ENCODE results near the gene DGKI. TPM values are rescaled to one million over a fixed set of nuclear protein-coding genes. Genes with fewer than 3 reads are reported as not detected.

Gene DGKI
- total and polyA plus RNA-seq, 7 donors = under 0.01 to 0.56 (median 0.44) TPM; not detected in 2

DNA sequence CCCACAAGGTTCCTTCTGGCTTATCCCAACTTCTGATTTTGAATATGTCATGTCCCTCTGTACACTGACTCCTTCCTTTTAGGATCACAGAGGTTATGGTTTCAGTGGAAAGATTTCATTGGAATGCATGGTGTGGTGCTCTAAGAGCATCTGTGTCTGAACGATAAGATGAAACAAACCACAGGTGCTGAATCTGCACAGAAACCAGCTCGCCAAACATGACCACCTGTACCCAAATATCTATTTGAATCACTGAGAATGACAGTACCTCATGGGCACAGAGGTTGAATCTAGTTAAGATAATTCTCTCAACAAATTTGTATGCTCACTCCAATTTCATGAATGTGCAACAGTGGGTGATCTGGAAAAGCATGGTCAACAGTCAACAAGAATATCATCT lies 105.3 kb downstream of the DGKI start:
- DNase-seq = no peak
- no peaks in the 10 kb centered on the region for H3K4me1 ChIP-seq
- intact Hi-C loops (cut with DNase I) = no loop called here
- peaks cover 0 to 1% (median 0%) of the 10 kb centered on the region in 3 donors for H3K27me3 ChIP-seq (ENCODE audit: insufficient read depth in 3 of 3, low read length in 2 of 3)
- H3K36me3 ChIP-seq (ENCODE audit: insufficient read depth in 1 of 2, low read depth in 1 of 2) = no peaks in the 10 kb centered on the region
- 67 to 72% (median 69%) methylated on average over 2 of the region's 2 CpGs for WGBS, 3 donors
- TF ChIP-seq, protein P1, sequence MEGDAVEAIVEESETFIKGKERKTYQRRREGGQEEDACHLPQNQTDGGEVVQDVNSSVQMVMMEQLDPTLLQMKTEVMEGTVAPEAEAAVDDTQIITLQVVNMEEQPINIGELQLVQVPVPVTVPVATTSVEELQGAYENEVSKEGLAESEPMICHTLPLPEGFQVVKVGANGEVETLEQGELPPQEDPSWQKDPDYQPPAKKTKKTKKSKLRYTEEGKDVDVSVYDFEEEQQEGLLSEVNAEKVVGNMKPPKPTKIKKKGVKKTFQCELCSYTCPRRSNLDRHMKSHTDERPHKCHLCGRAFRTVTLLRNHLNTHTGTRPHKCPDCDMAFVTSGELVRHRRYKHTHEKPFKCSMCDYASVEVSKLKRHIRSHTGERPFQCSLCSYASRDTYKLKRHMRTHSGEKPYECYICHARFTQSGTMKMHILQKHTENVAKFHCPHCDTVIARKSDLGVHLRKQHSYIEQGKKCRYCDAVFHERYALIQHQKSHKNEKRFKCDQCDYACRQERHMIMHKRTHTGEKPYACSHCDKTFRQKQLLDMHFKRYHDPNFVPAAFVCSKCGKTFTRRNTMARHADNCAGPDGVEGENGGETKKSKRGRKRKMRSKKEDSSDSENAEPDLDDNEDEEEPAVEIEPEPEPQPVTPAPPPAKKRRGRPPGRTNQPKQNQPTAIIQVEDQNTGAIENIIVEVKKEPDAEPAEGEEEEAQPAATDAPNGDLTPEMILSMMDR (IDR thresholded peaks at IDR 0.05) = no peak
- H3K27ac ChIP-seq = no peak overlapping the region
- no peak for ATAC-seq
- H3K9me3 ChIP-seq = no peaks in the 10 kb centered on the region
- H3K4me3 ChIP-seq = no peak overlapping the region

DNA sequence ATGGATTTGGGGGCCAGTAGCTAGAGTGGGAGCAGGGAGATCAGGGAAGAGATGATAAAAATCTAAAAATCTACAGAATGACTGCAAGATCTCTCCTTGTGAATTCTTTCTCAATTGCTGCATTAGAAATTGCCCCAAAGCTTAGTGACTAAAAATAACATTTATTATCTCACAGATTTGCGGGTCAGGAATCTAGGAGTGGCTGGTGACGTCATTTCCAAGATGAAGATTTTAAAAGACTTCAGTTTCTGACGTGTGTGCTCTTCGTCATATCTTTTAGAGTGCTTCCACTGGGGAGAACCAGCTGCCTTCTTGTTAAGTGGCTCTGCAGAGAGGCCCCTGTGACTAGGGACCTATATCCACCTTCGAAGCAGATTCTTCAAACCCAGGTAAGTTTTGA lies 112.6 kb downstream of the DGKI start:
- intact Hi-C loops (cut with DNase I) = no loop called here
- no peak for ATAC-seq
- no peak for DNase-seq
- Histone ChIP-seq H3K36me3 (ENCODE audit: insufficient read depth in 1 of 2, low read depth in 1 of 2) (no peaks in the 10 kb centered on the region), H3K27ac (no peak overlapping the region), H3K27me3 (ENCODE audit: insufficient read depth in 3 of 3, low read length in 2 of 3) (peaks cover 0 to 1% (median 0%) of the 10 kb centered on the region in 3 donors), H3K4me3 (no peak overlapping the region), H3K4me1 (no peaks in the 10 kb centered on the region), H3K9me3 (no peaks in the 10 kb centered on the region)
- 77 to 82% (median 77%) methylated on average over 5 of the region's 5 CpGs for WGBS, 3 donors
- TF ChIP-seq, protein P1 (IDR thresholded peaks at IDR 0.05) = no peak

DNA sequence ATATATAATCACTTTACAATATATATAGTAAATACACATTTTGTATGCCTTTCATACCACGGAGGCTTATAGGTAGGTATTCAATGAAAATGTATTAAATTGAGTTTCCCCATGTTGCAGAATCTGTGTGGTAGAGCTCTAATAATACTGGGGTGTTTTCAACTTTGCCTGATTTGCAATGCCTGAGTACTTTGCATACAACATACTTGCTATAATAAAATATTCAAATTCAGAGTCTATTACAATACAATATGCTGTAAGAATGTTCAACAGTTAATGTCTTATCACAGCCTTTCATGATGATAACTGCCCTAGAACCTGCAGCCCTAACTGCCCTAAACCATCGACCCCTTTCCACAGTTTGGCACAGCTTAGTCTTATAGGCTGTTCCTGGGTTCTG lies 114.6 kb downstream of the DGKI start:
- no peak for ATAC-seq
- no peak overlapping the region for H3K4me3 ChIP-seq
- intact Hi-C loops (cut with DNase I) = no loop called here
- H3K9me3 ChIP-seq = no peaks in the 10 kb centered on the region
- no peaks in the 10 kb centered on the region for H3K27me3 ChIP-seq (ENCODE audit: insufficient read depth in 3 of 3, low read length in 2 of 3)
- 70 to 85% (median 81%) methylated on average over 2 of the region's 2 CpGs for WGBS, 3 donors
- no peaks in the 10 kb centered on the region for H3K4me1 ChIP-seq
- H3K36me3 ChIP-seq (ENCODE audit: insufficient read depth in 1 of 2, low read depth in 1 of 2) = no peaks in the 10 kb centered on the region
- DNase-seq = no peak
- TF ChIP-seq, protein P1 (IDR thresholded peaks at IDR 0.05) = no peak
- H3K27ac ChIP-seq = no peak overlapping the region

DNA sequence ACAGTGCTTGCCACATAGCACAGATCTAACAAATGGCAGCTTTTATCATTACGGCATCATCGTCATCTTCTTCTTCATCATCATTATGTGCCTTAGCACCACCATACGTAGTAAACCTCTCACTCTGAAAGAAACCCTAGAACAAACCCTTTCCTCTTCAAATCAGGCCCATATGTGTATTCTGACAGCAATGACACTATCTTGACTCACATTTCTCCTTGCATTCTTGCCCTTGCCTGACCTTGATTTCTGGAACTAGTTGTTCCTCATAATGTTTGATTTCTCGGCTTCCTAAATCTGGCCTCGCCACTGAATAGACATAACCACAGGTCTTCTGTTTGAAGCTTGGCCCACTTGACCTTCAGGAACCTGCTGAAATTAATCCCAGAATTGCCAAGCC lies 115.3 kb downstream of the DGKI start:
- 73 to 82% (median 77%) methylated on average over 5 of the region's 5 CpGs for WGBS, 3 donors
- TF ChIP-seq, protein P1 (IDR thresholded peaks at IDR 0.05) = no peak
- no peak for ATAC-seq

DNA sequence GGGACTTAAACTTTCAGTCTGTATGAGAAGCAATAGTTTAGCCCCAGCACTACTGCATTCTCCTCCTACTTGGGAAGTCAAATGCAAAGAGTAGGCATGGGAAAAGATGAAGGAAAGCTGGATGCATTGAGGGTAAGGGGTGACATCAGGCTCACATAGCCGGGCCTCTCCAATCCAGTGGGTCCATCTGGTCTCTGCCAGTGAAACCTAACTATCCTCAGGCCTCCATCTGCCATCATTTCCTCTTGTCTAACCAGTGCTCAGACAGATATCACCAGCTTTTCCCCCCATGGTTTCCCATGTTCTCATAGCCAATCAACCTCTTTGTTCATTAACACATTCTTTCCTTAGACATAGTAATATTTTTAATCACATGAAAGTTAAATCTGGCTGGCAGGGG lies 118.3 kb downstream of the DGKI start:
- H3K27ac ChIP-seq = no peak overlapping the region
- H3K4me1 ChIP-seq = no peaks in the 10 kb centered on the region
- 44 to 92% (median 82%) methylated on average over 1 of the region's 1 CpG for WGBS, 3 donors
- H3K9me3 ChIP-seq = no peaks in the 10 kb centered on the region
- H3K27me3 ChIP-seq (ENCODE audit: insufficient read depth in 3 of 3, low read length in 2 of 3) = peaks cover 0 to 4% (median 0%) of the 10 kb centered on the region in 3 donors
- no peak for ATAC-seq
- TF ChIP-seq, protein P1 (IDR thresholded peaks at IDR 0.05) = no peak
- intact Hi-C loops (cut with DNase I) = no loop called here
- H3K36me3 ChIP-seq (ENCODE audit: insufficient read depth in 1 of 2, low read depth in 1 of 2) = no peaks in the 10 kb centered on the region
- no peak for DNase-seq
- H3K4me3 ChIP-seq = no peak overlapping the region

More for the DNA sequence above, 115.3 kb downstream of the DGKI start:
- Histone ChIP-seq H3K27ac (no peak overlapping the region), H3K9me3 (no peaks in the 10 kb centered on the region), H3K4me3 (no peak overlapping the region), H3K4me1 (no peaks in the 10 kb centered on the region), H3K36me3 (ENCODE audit: insufficient read depth in 1 of 2, low read depth in 1 of 2) (no peaks in the 10 kb centered on the region), H3K27me3 (ENCODE audit: insufficient read depth in 3 of 3, low read length in 2 of 3) (no peaks in the 10 kb centered on the region)
- no peak for DNase-seq
- intact Hi-C loops (cut with DNase I) = no loop called here
